Smooth muscle cell (in vitro differentiated cells): ENCODE data around the gene PTPRCAP. TPM values are rescaled to one million over a fixed set of nuclear protein-coding genes. Genes with fewer than 3 reads are reported as not detected.

Source experiments
- DNase-seq: peaks from one replicate; lab custom pipeline; 2025; ENCODE audit not compliant: unreplicated experiment; lab: John Stamatoyannopoulos, UW
- H2AFZ ChIP-seq: fragments of 200-600 bp; sonication (generic); 2 replicates; pipeline ENCODE4 v1.6.0; 2016; ENCODE audit warnings: antibody characterized with exemption, low read depth, mild to moderate bottlenecking
- H3F3A ChIP-seq: fragments of 200-600 bp; sonication (generic); 2 replicates; pipeline ENCODE4 v1.6.0; 2017; ENCODE audit warnings: antibody characterized with exemption, low read depth
- H3K27ac ChIP-seq: fragments of 200-600 bp; sonication (generic); 2 replicates; pipeline ENCODE4 v1.5.1; 2016; ENCODE audit warnings: low read depth, mild to moderate bottlenecking
- H3K27me3 ChIP-seq: fragments of 200-600 bp; sonication (generic); 2 replicates; pipeline ENCODE4 v1.6.1; 2016; ENCODE audit warnings: low read depth, mild to moderate bottlenecking
- H3K36me3 ChIP-seq: fragments of 200-600 bp; sonication (generic); 2 replicates; pipeline ENCODE4 v1.5.1; 2016; ENCODE audit warnings: low read depth
- H3K4me1 ChIP-seq: fragments of 200-600 bp; sonication (generic); 2 replicates; pipeline ENCODE4 v1.5.1; 2016; ENCODE audit warnings: low read depth
- H3K4me2 ChIP-seq: fragments of 200-600 bp; sonication (generic); 2 replicates; pipeline ENCODE4 v1.6.0; 2016; ENCODE audit warnings: mild to moderate bottlenecking
- H3K4me3 ChIP-seq: fragments of 200-600 bp; sonication (generic); 2 replicates; pipeline ENCODE4 v1.5.1; 2016; ENCODE audit warnings: mild to moderate bottlenecking
- H3K79me2 ChIP-seq: fragments of 200-600 bp; sonication (generic); 2 replicates; pipeline ENCODE4 v1.6.0; 2016; ENCODE audit warnings: low read depth, mild to moderate bottlenecking
- H3K9ac ChIP-seq: fragments of 200-600 bp; sonication (generic); 2 replicates; pipeline ENCODE4 v1.6.0; 2016; ENCODE audit warnings: low read depth
- H3K9me3 ChIP-seq: fragments of 200-600 bp; sonication (generic); replicated peaks from 2 replicates; pipeline ENCODE4 v1.5.1; 2016; ENCODE audit warnings: low read depth
- H4K20me1 ChIP-seq: fragments of 200-600 bp; sonication (generic); 2 replicates; pipeline ENCODE4 v1.6.0; 2016; ENCODE audit warnings: low read depth
- CTCF ChIP-seq: fragments of 200-600 bp; sonication (generic); IDR thresholded peaks from 2 replicates; pipeline ENCODE4 v1.5.1; 2017; ENCODE audit warnings: borderline replicate concordance, mild to moderate bottlenecking, antibody characterized with exemption; ENCODE audit not compliant: insufficient read depth, poor library complexity, severe bottlenecking
- WGBS: methylation state at CpG from one replicate; pipeline ENCODE4 v1.1.7; 2016; ENCODE audit warnings: low lambda C conversion rate; 5-methylcytosine and 5-hydroxymethylcytosine counted together
- polyA plus RNA-seq: library from polyadenylated mRNA; unstranded; fragments of >200 nt; fragmentation: Nextera tagmentation; extraction: Ambion mirVana; gene quantifications from 2 replicates; pipeline ENCODE4 v1.2.1, GENCODE V29; 2016
- total RNA-seq: library from RNA; depleted of rRNA; stranded (reverse); fragments of >200 nt; gene quantifications from 2 replicates; pipeline ENCODE4 v1.2.3, GENCODE V29; 2014

PTPRCAP gene
- total and polyA plus RNA-seq, 2 experiments from 2014 or later = 1.1 TPM; not detected in 1

- no peaks in the 10 kb centered on the region for H3K4me1 ChIP-seq
- no peaks in the 10 kb centered on the region for H3F3A ChIP-seq
- H4K20me1 ChIP-seq = no peaks in the 10 kb centered on the region
- H3K36me3 ChIP-seq = no peaks in the 10 kb centered on the region
- no peak overlapping the region for H2AFZ ChIP-seq
- H3K9me3 ChIP-seq = no peaks in the 10 kb centered on the region
- no peak overlapping the region for H3K9ac ChIP-seq
- H3K27me3 ChIP-seq = no peaks in the 10 kb centered on the region
- H3K27ac ChIP-seq = no peak overlapping the region
- no peak overlapping the region for H3K4me2 ChIP-seq
- no peak for DNase-seq
- peaks cover 5% of the 10 kb centered on the region for H3K79me2 ChIP-seq
- no peak for TF ChIP-seq CTCF
- no peak overlapping the region for H3K4me3 ChIP-seq
- WGBS = 83% methylated on average over 5 of the region's 5 CpGs
Observed at GRCh38 chr11:67445515-67445914, 8.0 kb upstream of the PTPRCAP start.

DNA sequence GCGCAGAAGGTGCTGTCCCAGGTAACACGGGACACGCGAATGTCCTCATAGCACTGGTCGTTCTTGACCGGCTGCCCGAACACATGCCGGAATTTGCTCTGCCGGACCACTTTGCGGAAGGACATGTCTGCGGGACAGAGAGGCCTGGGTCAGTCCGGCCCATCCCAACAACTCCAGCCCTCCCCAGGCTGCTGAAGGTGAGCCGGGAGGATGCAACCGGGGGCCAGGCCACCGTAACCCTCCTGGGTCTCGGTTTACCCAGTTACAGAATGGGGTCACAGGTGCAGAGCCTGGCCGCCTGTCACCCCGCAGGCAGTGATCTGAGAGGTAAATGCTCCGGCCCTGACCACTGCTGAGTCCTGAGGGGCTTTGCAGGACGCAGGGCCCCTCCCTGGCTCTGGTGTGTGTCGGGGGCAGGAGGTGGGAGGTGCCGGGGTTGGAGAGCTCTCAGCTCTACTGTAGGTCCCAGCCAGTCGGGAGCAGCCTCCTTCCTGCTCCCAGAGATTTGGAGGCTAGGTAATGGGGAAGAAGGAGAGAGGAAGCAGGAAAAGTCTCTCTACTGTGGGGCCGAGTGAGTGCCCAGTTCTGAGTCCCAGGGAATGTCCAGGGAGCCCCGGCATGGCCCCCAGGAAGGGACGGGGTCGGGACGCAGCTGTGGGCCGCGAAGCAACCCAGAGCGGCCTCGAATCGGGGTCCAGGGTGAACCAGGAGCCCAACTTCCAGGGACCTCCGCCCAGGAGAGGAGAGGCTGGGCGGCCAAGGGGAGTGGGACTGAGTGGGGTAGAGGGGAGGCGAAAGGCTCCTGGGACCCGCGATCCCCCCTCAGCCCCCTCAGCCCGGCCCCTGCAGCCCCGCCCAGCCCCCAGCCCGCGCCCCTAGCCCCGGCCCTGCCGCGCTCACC lies 5.3 kb upstream of the PTPRCAP start:
- Histone ChIP-seq H3K9ac (peak overlapping the region; percentile 93), H3K4me1 (no peaks in the 10 kb centered on the region), H3K36me3 (no peaks in the 10 kb centered on the region), H3K9me3 (no peaks in the 10 kb centered on the region), H3K27me3 (no peaks in the 10 kb centered on the region), H3K4me3 (peak overlapping the region; percentile 76), H3F3A (no peaks in the 10 kb centered on the region), H3K27ac (peak overlapping the region; percentile 66), H3K79me2 (peaks cover 5% of the 10 kb centered on the region), H2AFZ (no peak overlapping the region), H4K20me1 (no peaks in the 10 kb centered on the region), H3K4me2 (peak overlapping the region; percentile 100)
- 54% methylated on average over 31 of the region's 45 CpGs for WGBS
- no peak for TF ChIP-seq CTCF
- no peak for DNase-seq

DNA sequence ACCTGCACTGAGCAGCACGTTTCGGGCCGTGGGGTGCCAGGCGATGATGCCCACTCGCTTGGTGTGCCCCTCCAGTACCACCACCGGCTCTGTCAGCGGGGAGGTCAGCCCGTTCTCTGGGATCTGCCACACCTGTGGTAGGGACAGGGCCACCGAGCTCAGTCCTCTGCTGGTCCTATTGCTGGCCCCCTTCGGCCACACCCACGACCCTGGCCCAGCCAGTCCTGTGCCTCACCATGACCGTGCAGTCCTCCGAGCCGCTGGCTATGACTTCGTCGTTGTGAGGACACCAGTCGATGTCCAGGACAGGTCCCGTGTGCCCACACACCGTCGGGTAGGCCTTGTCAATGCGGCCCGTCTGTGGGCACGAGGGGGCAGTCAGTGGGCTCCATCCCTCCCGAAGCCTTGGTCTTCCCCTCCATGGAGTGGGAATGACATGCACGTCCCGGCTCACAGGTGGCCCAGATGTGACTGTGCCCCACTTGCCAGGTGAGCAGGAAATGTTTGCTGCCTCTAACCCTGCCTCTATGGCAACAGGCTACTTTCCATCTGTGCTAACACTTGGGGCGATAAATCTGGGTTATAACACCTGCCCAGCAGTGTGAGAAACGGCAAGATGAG lies 4.4 kb upstream of the PTPRCAP start:
- Histone ChIP-seq H4K20me1 (no peaks in the 10 kb centered on the region), H2AFZ (no peak overlapping the region), H3F3A (no peaks in the 10 kb centered on the region), H3K27me3 (no peaks in the 10 kb centered on the region), H3K9ac (no peak overlapping the region), H3K4me3 (no peak overlapping the region), H3K4me2 (no peak overlapping the region), H3K4me1 (no peaks in the 10 kb centered on the region), H3K9me3 (no peaks in the 10 kb centered on the region), H3K36me3 (no peaks in the 10 kb centered on the region), H3K79me2 (peaks cover 5% of the 10 kb centered on the region), H3K27ac (no peak overlapping the region)
- 95% methylated on average over 28 of the region's 28 CpGs for WGBS
- no peak for TF ChIP-seq CTCF
- no peak for DNase-seq
